Activated naive CD4-positive, alpha-beta T cell treated with anti-CD3 and anti-CD28 coated beads, Interleukin-2, amount 50 U/mL, for 16 hours (primary cell): Measurements from ENCODE around the gene SLC25A48.

Experiments
- DNase-seq: peaks from one replicate; pipeline ENCODE4 v3.0.0-alpha.2; 2020

SLC25A48 gene

GRCh38 chr5:135885031-135885430, 50.6 kb downstream of the SLC25A48 start:
- DNase-seq = no peak

GRCh38 chr5:135886136-135886535, 51.7 kb downstream of the SLC25A48 start:
- DNase-seq = no peak

- peak; percentile 31 for DNase-seq
Observed at GRCh38 chr5:135887447-135887864, 53.0 kb downstream of the SLC25A48 start.

- DNase-seq = no peak
Observed at GRCh38 chr5:135887881-135888614, 53.6 kb downstream of the SLC25A48 start.

GRCh38 chr5:135890296-135890695, 55.8 kb downstream of the SLC25A48 start:
- DNase-seq = no peak

- DNase-seq = no peak
Observed at GRCh38 chr5:135890867-135891266, 56.4 kb downstream of the SLC25A48 start.

GRCh38 chr5:135891268-135891667, 56.8 kb downstream of the SLC25A48 start:
- no peak for DNase-seq

- DNase-seq = no peak
Observed at GRCh38 chr5:135891791-135892190, 57.3 kb downstream of the SLC25A48 start.

- no peak for DNase-seq
Observed at GRCh38 chr5:135894276-135894675, 59.8 kb downstream of the SLC25A48 start.

GRCh38 chr5:135894789-135895188, 60.3 kb downstream of the SLC25A48 start:
- no peak for DNase-seq

GRCh38 chr5:135895474-135896006, 61.1 kb downstream of the SLC25A48 start, which contains the start of gene IL9:
Gene IL9 (minus strand): TSS chr5:135895841. CDS start chr5:135895816, 25 bp downstream.
- no peak for DNase-seq

- DNase-seq = no peak
Observed at GRCh38 chr5:135898651-135899050, 64.2 kb downstream of the SLC25A48 start.

GRCh38 chr5:135900276-135900675, 65.8 kb downstream of the SLC25A48 start:
- DNase-seq = no peak

- no peak for DNase-seq
Observed at GRCh38 chr5:135901633-135902032, 67.2 kb downstream of the SLC25A48 start.

GRCh38 chr5:135905144-135905543, 70.7 kb downstream of the SLC25A48 start:
- no peak for DNase-seq

- no peak for DNase-seq
Observed at GRCh38 chr5:135913713-135914626, 79.5 kb downstream of the SLC25A48 start.

GRCh38 chr5:135915466-135916001, 81.1 kb downstream of the SLC25A48 start:
- DNase-seq = no peak

GRCh38 chr5:135916638-135917263, 82.3 kb downstream of the SLC25A48 start:
- DNase-seq = no peak

- no peak for DNase-seq
Observed at GRCh38 chr5:135920199-135920598, 85.7 kb downstream of the SLC25A48 start.

- DNase-seq = no peak
Observed at GRCh38 chr5:135921388-135921787, 86.9 kb downstream of the SLC25A48 start.

GRCh38 chr5:135930029-135930948, 95.8 kb downstream of the SLC25A48 start:
- no peak for DNase-seq

GRCh38 chr5:135930949-135931295, 96.5 kb downstream of the SLC25A48 start:
- no peak for DNase-seq
